A549 (cell line): ENCODE results near the gene SUGP1. TPM values are rescaled to one million over a fixed set of nuclear protein-coding genes. Genes with fewer than 3 reads are reported as not detected.

ENCODE experiments used
- ATAC-seq, 2 experiments: fragments of 200-7000 bp in 1 of 2; fragments of >200 bp in 1 of 2; cut with Nextera tagmentation in 1 of 2; cut with Tn5 transposase in 1 of 2; 3 replicates each; pipeline versions ENCODE4 v1.8.0 to v1.9.1; 2018 to 2020; ENCODE audit warnings: mild to moderate bottlenecking in 1 of 2, moderate library complexity in 1 of 2
- CTCF ChIA-PET: fragments of 300-600 bp; sonication (Branson Sonifier 250); formaldehyde crosslinking; extraction: SDS; loops from one replicate; lab custom pipeline; 2021; ENCODE audit warnings: antibody characterized with exemption, inconsistent platforms; lab: Yijun Ruan, JAX
- POLR2A ChIA-PET: fragments of 350-600 bp; formaldehyde crosslinking; extraction: SDS; loops from one replicate; lab custom pipeline; 2021; ENCODE audit warnings: antibody characterized with exemption, inconsistent platforms; lab: Yijun Ruan, JAX
- DNase-seq, 2 experiments: peaks; one replicate each; pipeline versions ENCODE4 v3.0.0 to v3.0.0-alpha.2; 2011 to 2016; ENCODE audit warnings: low read depth in 1 of 2, low spot score in 1 of 2
- FAIRE-seq: peaks from 2 replicates; lab custom pipeline; 2011; peaks lifted over from hg19 to GRCh38; lab: Jason Lieb, UNC
- H3K27ac ChIP-seq, 2 experiments: fragments of >200 bp; sonication (Bioruptor Twin); formaldehyde crosslinking; 3 replicates each; pipeline ENCODE4 v1.5.1; 2016 to 2017
- H3K4me1 ChIP-seq: fragments of >200 bp; sonication (Bioruptor Twin); formaldehyde crosslinking; 3 replicates; pipeline ENCODE4 v1.6.1; 2016
- H3K4me2 ChIP-seq: fragments of >200 bp; sonication (Bioruptor Twin); formaldehyde crosslinking; 3 replicates; pipeline ENCODE4 v1.6.1; 2016
- H3K4me3 ChIP-seq: fragments of >200 bp; sonication (Bioruptor Twin); formaldehyde crosslinking; 3 replicates; pipeline ENCODE4 v1.5.1; 2016
- H3K9me3 ChIP-seq: fragments of >200 bp; sonication (Bioruptor Twin); formaldehyde crosslinking; 3 replicates; pipeline ENCODE4 v1.6.1; 2016
- CBX2 ChIP-seq: fragments of 200-600 bp; sonication (generic); IDR thresholded peaks from 2 replicates; pipeline ENCODE4 v1.6.1; 2016; ENCODE audit warnings: low read depth, mild to moderate bottlenecking, borderline replicate concordance
- CBX8 ChIP-seq: fragments of 200-600 bp; sonication (generic); IDR thresholded peaks from 2 replicates; pipeline ENCODE4 v1.6.1; 2016
- EHF ChIP-seq: fragments of 250-450 bp; sonication (Bioruptor Pico); IDR thresholded peaks from 2 replicates; pipeline ENCODE4 v1.5.0; 2020; ENCODE audit warnings: mild to moderate bottlenecking
- EP300 ChIP-seq, 2 experiments: fragments of >200 bp; sonication (Bioruptor Twin); formaldehyde crosslinking; IDR thresholded peaks; 2 replicates in 1 of 2; 3 replicates in 1 of 2; pipeline ENCODE4 v1.6.1; 2016 to 2017
- GATA3 ChIP-seq: IDR thresholded peaks from 2 replicates; pipeline ENCODE4 v1.6.1; 2012; ENCODE audit warnings: borderline replicate concordance
- HEYL ChIP-seq: fragments of 250-450 bp; sonication (Bioruptor Pico); IDR thresholded peaks from 2 replicates; pipeline ENCODE4 v1.8.0; 2021; ENCODE audit warnings: mild to moderate bottlenecking, moderate library complexity
- HOXB5 ChIP-seq: fragments of 250-450 bp; sonication (Bioruptor Pico); IDR thresholded peaks from 2 replicates; pipeline ENCODE4 v1.5.0; 2020; ENCODE audit warnings: mild to moderate bottlenecking, moderate library complexity
- JUN ChIP-seq, 2 experiments: fragments of >200 bp; sonication (Bioruptor Twin); formaldehyde crosslinking; IDR thresholded peaks; 2 replicates in 1 of 2; 3 replicates in 1 of 2; pipeline ENCODE4 v1.6.1; 2016 to 2017
- JUNB ChIP-seq: fragments of >200 bp; sonication (Bioruptor Twin); formaldehyde crosslinking; IDR thresholded peaks from 2 replicates; pipeline ENCODE4 v1.6.1; 2016
- KDM5A ChIP-seq: fragments of 200-600 bp; sonication (generic); IDR thresholded peaks from 2 replicates; pipeline ENCODE4 v1.6.1; 2016; ENCODE audit warnings: antibody characterized with exemption, mild to moderate bottlenecking
- MAFK ChIP-seq: fragments of 450-650 bp; IDR thresholded peaks from 2 replicates; pipeline ENCODE4 v1.6.1; 2014; ENCODE audit not compliant: partially characterized antibody
- PHF8 ChIP-seq: fragments of 200-600 bp; sonication (generic); IDR thresholded peaks from 2 replicates; pipeline ENCODE4 v1.6.1; 2016; ENCODE audit warnings: low read depth, mild to moderate bottlenecking, antibody characterized with exemption, moderate library complexity, borderline replicate concordance
- POLR2A ChIP-seq: IDR thresholded peaks from 2 replicates; pipeline ENCODE4 v1.6.1; 2012; ENCODE audit warnings: mild to moderate bottlenecking, low read length
- SREBF2 ChIP-seq: fragments of 450-650 bp; IDR thresholded peaks from 2 replicates; pipeline ENCODE4 v1.6.1; 2014; ENCODE audit warnings: mild to moderate bottlenecking, moderate library complexity
- ZC3H11A ChIP-seq: fragments of 450-650 bp; IDR thresholded peaks from 2 replicates; pipeline ENCODE4 v1.6.1; 2014; ENCODE audit warnings: antibody characterized with exemption, mild to moderate bottlenecking
- ZSCAN20 ChIP-seq: fragments of 250-450 bp; sonication (Bioruptor Pico); IDR thresholded peaks from 2 replicates; pipeline ENCODE4 v1.8.0; 2022; ENCODE audit warnings: mild to moderate bottlenecking, moderate library complexity
- WGBS: methylation state at CpG from one replicate; pipeline ENCODE4 v1.1.6; 2017; ENCODE audit errors: missing lambda C conversion rate; 5-methylcytosine and 5-hydroxymethylcytosine counted together
- polyA plus RNA-seq, 4 experiments: library from polyadenylated mRNA; depleted of rRNA in 3 of 4; stranded (reverse); fragments of >200 nt; fragmentation: RNase III in 1 of 4; extraction: RNeasy Plus Mini Kit Qiagen cat#74134 plus additional on column Dnase treatment in 1 of 4; gene quantifications; 2 replicates in 3 of 4; 3 replicates in 1 of 4; pipeline ENCODE4 v1.2.3, GENCODE V29; 2011 to 2017
- TF ChIP-seq, protein P1 (sequence below): IDR thresholded peaks from 2 replicates; pipeline ENCODE4 v1.6.1; 2012; ENCODE audit warnings: low read depth, borderline replicate concordance
- TF ChIP-seq, protein P2 (sequence below): fragments of >200 bp; sonication (Bioruptor Twin); formaldehyde crosslinking; IDR thresholded peaks from 3 replicates; pipeline ENCODE4 v1.6.1; 2016
- TF ChIP-seq, protein P3 (sequence below): fragments of 150-350 bp; IDR thresholded peaks from 2 replicates; pipeline ENCODE4 v1.6.1; 2014; ENCODE audit warnings: low read depth, mild to moderate bottlenecking, low read length
- TF ChIP-seq, protein P4 (sequence below): fragments of 200-600 bp; sonication (generic); IDR thresholded peaks from 2 replicates; pipeline ENCODE4 v1.6.1; 2016; ENCODE audit warnings: antibody characterized with exemption, mild to moderate bottlenecking, moderate library complexity
- TF ChIP-seq, protein P5 (sequence below): fragments of >200 bp; sonication (Bioruptor Twin); formaldehyde crosslinking; IDR thresholded peaks from 2 replicates; pipeline ENCODE4 v1.6.1; 2016
- TF ChIP-seq, protein P6 (sequence below): fragments of 250-450 bp; sonication (Bioruptor Pico); IDR thresholded peaks from 2 replicates; pipeline ENCODE4 v1.5.0; 2020; ENCODE audit warnings: low read depth, mild to moderate bottlenecking, moderate library complexity

The SUGP1 gene
- polyA plus RNA-seq, 2 of the 4 experiments (the other 2 are of a cell fraction) = 21.9 to 30.0 TPM

DNA sequence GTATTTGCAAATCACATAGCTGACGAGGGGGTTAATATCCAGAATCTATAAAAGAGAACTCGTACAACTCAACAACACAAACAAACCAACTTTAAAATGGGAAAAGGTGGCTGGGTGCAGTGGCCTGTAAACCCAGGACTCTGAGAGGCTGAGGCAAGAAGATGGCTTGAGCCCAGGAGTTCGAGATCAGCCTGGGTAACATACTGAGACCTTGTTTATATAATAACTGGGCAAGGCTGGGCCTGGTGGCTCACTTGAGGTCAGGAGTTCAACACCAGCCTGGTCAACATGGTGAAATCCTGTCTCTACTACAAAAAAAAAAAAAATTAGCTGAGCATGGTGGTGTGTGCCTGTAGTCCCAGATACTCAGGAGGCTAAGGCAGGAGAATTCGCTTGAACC, 25.4 kb downstream of the SUGP1 start:
- H3K4me2 ChIP-seq = no peak overlapping the region
- POLR2A ChIA-PET = no interaction called here
- H3K4me1 ChIP-seq = no peaks in the 10 kb centered on the region
- H3K4me3 ChIP-seq = no peak overlapping the region
- H3K9me3 ChIP-seq = no peaks in the 10 kb centered on the region
- no peak for TF ChIP-seq JUN (IDR thresholded peaks at IDR 0.05)
- no peak for TF ChIP-seq HOXB5
- TF ChIP-seq, protein P1, sequence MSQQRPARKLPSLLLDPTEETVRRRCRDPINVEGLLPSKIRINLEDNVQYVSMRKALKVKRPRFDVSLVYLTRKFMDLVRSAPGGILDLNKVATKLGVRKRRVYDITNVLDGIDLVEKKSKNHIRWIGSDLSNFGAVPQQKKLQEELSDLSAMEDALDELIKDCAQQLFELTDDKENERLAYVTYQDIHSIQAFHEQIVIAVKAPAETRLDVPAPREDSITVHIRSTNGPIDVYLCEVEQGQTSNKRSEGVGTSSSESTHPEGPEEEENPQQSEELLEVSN = no peak
- no peak for TF ChIP-seq ZSCAN20 (CRISPR knock-in tag)
- TF ChIP-seq, protein P2, sequence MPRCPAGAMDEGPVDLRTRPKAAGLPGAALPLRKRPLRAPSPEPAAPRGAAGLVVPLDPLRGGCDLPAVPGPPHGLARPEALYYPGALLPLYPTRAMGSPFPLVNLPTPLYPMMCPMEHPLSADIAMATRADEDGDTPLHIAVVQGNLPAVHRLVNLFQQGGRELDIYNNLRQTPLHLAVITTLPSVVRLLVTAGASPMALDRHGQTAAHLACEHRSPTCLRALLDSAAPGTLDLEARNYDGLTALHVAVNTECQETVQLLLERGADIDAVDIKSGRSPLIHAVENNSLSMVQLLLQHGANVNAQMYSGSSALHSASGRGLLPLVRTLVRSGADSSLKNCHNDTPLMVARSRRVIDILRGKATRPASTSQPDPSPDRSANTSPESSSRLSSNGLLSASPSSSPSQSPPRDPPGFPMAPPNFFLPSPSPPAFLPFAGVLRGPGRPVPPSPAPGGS = no peak
- TF ChIP-seq HEYL (CRISPR knock-in tag) = no peak
- TF ChIP-seq, all 56 proteins: peak for 0
- ATAC-seq = no peak
- H3K27ac ChIP-seq = no peak overlapping the region
- no peak for DNase-seq
- CTCF ChIA-PET = interaction anchor here (0.6 to 1.6 kb wide), 2 partner anchors 13 to 48 kb away, joined by 3 to 6 read pairs; no protein-coding TSS in a partner anchor
- no peak for FAIRE-seq
- WGBS = 95% methylated on average over 4 of the region's 4 CpGs

DNA sequence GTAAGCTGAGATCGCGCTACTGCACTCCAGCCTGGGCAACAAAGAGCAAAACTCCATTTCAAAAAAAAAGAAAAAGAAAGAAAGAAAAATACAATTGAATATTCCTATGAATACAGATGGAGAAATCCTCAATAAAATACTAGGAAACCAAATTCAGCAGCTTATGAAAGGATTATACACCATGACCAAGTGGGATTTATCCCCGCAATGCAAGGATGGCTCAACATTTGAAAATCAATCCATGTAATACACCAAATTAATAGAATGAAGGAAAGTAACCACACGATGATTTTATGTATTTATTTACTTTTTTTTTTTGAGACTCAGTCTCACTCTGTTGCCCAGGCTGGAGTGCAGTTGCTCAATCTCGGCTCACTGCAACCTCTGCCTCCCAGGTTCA, 27.7 kb downstream of the SUGP1 start:
- TF ChIP-seq ZC3H11A (no peak), PHF8 (no peak), CBX8 (no peak), EHF (CRISPR knock-in tag) (no peak), MAFK (no peak), JUNB (no peak), KDM5A (no peak), SREBF2 (no peak), GATA3 (no peak), CBX2 (no peak), POLR2A (no peak), EP300 (IDR thresholded peaks at IDR 0.05) (no peak)
- TF ChIP-seq, protein P3, sequence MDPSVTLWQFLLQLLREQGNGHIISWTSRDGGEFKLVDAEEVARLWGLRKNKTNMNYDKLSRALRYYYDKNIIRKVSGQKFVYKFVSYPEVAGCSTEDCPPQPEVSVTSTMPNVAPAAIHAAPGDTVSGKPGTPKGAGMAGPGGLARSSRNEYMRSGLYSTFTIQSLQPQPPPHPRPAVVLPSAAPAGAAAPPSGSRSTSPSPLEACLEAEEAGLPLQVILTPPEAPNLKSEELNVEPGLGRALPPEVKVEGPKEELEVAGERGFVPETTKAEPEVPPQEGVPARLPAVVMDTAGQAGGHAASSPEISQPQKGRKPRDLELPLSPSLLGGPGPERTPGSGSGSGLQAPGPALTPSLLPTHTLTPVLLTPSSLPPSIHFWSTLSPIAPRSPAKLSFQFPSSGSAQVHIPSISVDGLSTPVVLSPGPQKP = no peak
- TF ChIP-seq, protein P4, sequence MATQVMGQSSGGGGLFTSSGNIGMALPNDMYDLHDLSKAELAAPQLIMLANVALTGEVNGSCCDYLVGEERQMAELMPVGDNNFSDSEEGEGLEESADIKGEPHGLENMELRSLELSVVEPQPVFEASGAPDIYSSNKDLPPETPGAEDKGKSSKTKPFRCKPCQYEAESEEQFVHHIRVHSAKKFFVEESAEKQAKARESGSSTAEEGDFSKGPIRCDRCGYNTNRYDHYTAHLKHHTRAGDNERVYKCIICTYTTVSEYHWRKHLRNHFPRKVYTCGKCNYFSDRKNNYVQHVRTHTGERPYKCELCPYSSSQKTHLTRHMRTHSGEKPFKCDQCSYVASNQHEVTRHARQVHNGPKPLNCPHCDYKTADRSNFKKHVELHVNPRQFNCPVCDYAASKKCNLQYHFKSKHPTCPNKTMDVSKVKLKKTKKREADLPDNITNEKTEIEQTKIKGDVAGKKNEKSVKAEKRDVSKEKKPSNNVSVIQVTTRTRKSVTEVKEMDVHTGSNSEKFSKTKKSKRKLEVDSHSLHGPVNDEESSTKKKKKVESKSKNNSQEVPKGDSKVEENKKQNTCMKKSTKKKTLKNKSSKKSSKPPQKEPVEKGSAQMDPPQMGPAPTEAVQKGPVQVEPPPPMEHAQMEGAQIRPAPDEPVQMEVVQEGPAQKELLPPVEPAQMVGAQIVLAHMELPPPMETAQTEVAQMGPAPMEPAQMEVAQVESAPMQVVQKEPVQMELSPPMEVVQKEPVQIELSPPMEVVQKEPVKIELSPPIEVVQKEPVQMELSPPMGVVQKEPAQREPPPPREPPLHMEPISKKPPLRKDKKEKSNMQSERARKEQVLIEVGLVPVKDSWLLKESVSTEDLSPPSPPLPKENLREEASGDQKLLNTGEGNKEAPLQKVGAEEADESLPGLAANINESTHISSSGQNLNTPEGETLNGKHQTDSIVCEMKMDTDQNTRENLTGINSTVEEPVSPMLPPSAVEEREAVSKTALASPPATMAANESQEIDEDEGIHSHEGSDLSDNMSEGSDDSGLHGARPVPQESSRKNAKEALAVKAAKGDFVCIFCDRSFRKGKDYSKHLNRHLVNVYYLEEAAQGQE = no peak
- TF ChIP-seq, protein P5, sequence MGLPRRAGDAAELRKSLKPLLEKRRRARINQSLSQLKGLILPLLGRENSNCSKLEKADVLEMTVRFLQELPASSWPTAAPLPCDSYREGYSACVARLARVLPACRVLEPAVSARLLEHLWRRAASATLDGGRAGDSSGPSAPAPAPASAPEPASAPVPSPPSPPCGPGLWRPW = no peak
- TF ChIP-seq, protein P6, sequence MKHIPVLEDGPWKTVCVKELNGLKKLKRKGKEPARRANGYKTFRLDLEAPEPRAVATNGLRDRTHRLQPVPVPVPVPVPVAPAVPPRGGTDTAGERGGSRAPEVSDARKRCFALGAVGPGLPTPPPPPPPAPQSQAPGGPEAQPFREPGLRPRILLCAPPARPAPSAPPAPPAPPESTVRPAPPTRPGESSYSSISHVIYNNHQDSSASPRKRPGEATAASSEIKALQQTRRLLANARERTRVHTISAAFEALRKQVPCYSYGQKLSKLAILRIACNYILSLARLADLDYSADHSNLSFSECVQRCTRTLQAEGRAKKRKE (CRISPR knock-in tag) = no peak
- TF ChIP-seq, protein P1 = no peak
- TF ChIP-seq, all 56 proteins: peak for 0
- POLR2A ChIA-PET = no interaction called here
- no peaks in the 10 kb centered on the region for H3K9me3 ChIP-seq
- no peak overlapping the region for H3K4me3 ChIP-seq
- H3K27ac ChIP-seq = no peak overlapping the region
- 95% methylated on average over 5 of the region's 5 CpGs for WGBS
- ATAC-seq (no peak), FAIRE-seq (no peak), DNase-seq (no peak)
- no peak overlapping the region for H3K4me2 ChIP-seq
- H3K4me1 ChIP-seq = no peaks in the 10 kb centered on the region
- CTCF ChIA-PET = interaction anchor here (0.6 kb wide), 1 partner anchor 29 kb away, joined by 3 read pairs; no protein-coding TSS in a partner anchor
